ENCODE data around the gene CDRT15L2.
"Not testable (repeated sequence)": the region's sequence is repeated elsewhere in the genome, so short reads cannot be mapped to it uniquely, and the experiment has no call there.

CDRT15L2 gene

GRCh38 chr17:20575071-20575470 lies 4.5 kb upstream of the CDRT15L2 start:
- not testable (repeated sequence) for H3K4me3 ChIP-seq (ENCODE audit: low read depth, low read length); H3K27me3 ChIP-seq (ENCODE audit: control insufficient read depth, insufficient read depth, low read length); H3K9ac ChIP-seq (ENCODE audit: low read depth, low read length); H3K27ac ChIP-seq (ENCODE audit: low read depth, low read length); H3K4me1 ChIP-seq (ENCODE audit: control insufficient read depth, insufficient read depth, low read length); H3K36me3 ChIP-seq (ENCODE audit: control insufficient read depth, insufficient read depth, low read length); H3K9me3 ChIP-seq (ENCODE audit: control insufficient read depth, insufficient read depth, low read length)

DNA sequence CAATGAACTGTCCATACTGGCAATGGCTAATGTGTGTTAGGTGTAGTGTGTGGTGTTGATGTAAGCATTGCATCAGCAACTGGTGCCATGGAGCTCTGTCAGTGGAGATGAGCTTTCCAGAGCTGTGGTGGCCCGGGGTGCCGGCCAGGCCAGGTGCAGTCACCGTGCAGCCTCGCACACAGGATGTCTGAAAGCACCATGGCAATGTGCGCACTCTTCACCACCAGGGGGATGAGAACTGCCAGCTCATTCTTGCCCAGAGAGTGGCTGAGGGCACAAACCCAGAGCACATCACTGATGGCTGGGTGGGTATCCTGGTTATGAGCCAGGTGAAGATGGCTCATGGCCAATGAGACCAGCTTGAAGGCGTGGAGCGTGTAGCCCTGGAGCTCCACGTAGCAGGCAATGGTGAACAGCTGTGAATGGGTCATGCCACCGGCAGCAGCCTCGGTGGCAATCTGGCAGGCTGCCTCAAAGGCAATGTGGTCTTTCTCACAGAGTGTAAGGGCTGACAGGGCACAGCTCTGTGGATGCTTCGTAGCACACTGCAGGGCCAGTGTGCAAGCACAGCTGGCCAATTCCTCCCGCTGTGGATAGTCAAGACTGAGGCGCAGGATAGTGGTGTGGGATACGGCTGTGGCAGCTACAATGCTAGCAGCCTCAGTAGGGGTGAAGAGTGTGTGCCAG lies 4.5 kb downstream of the CDRT15L2 start:
- H3K27ac ChIP-seq (ENCODE audit: low read depth, low read length); H3K36me3 ChIP-seq (ENCODE audit: control insufficient read depth, insufficient read depth, low read length); H3K4me1 ChIP-seq (ENCODE audit: control insufficient read depth, insufficient read depth, low read length); H3K27me3 ChIP-seq (ENCODE audit: control insufficient read depth, insufficient read depth, low read length); H3K9ac ChIP-seq (ENCODE audit: low read depth, low read length); H3K4me3 ChIP-seq (ENCODE audit: low read depth, low read length); H3K9me3 ChIP-seq (ENCODE audit: control insufficient read depth, insufficient read depth, low read length): not testable (repeated sequence)

DNA sequence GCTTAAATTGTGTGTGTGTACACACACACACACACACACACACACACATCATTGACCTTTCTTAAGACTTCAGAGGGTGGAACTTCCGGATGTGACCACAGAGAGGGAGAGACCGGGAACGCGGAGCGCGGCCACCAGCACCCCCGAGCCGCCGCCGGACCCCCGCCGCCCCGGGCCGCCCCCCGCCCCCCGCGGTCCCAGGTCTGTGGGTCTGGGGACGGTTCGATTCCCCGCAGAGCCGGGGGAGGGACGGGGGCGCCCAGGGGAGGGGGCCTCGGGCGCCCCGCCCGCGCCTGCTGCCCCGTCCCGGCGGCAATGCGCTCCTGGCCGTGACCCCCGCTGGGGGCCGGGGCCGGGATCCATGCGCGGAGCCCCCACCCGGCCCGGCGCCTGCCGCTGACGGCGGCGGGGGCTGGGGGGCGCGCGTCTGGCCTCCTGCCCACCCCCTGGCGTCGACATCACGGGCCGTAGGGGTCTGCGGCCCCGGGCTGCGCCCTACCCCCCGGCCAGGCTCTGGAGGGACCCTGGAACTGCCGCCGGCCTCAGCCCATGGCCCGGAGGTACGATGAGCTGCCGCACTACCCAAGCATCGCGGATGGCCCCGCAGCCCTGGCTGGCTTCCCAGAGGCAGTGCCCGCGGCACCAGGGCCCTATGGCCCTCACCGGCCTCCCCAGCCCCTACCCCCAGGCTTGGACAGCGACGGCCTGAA lies 9.4 kb downstream of the CDRT15L2 start:
- not testable (repeated sequence) for H3K27ac ChIP-seq (ENCODE audit: low read depth, low read length); H3K27me3 ChIP-seq (ENCODE audit: control insufficient read depth, insufficient read depth, low read length); H3K4me1 ChIP-seq (ENCODE audit: control insufficient read depth, insufficient read depth, low read length); H3K9me3 ChIP-seq (ENCODE audit: control insufficient read depth, insufficient read depth, low read length); H3K9ac ChIP-seq (ENCODE audit: low read depth, low read length); H3K36me3 ChIP-seq (ENCODE audit: control insufficient read depth, insufficient read depth, low read length)
- H3K4me3 ChIP-seq (ENCODE audit: low read depth, low read length) = peak overlapping the region; percentile 55; the same call in 1 of the 2 replicates

GRCh38 chr17:20589454-20589810 lies 9.9 kb downstream of the CDRT15L2 start:
- H3K9ac ChIP-seq (ENCODE audit: low read depth, low read length) = not testable (repeated sequence)
- H3K4me3 ChIP-seq (ENCODE audit: low read depth, low read length) = peak overlapping the region; percentile 55; the same call in 1 of the 2 replicates

GRCh38 chr17:20591040-20591439 lies 11.5 kb downstream of the CDRT15L2 start:
- not testable (repeated sequence) for H3K4me1 ChIP-seq (ENCODE audit: control insufficient read depth, insufficient read depth, low read length); H3K27me3 ChIP-seq (ENCODE audit: control insufficient read depth, insufficient read depth, low read length); H3K27ac ChIP-seq (ENCODE audit: low read depth, low read length); H3K9me3 ChIP-seq (ENCODE audit: control insufficient read depth, insufficient read depth, low read length); H3K9ac ChIP-seq (ENCODE audit: low read depth, low read length); H3K36me3 ChIP-seq (ENCODE audit: control insufficient read depth, insufficient read depth, low read length); H3K4me3 ChIP-seq (ENCODE audit: low read depth, low read length)

More at GRCh38 chr17:20589454-20589810, 9.9 kb downstream of the CDRT15L2 start:
- not testable (repeated sequence) for H3K27ac ChIP-seq (ENCODE audit: low read depth, low read length); H3K4me1 ChIP-seq (ENCODE audit: control insufficient read depth, insufficient read depth, low read length); H3K9me3 ChIP-seq (ENCODE audit: control insufficient read depth, insufficient read depth, low read length); H3K27me3 ChIP-seq (ENCODE audit: control insufficient read depth, insufficient read depth, low read length); H3K36me3 ChIP-seq (ENCODE audit: control insufficient read depth, insufficient read depth, low read length)

GRCh38 chr17:20605568-20605967 lies 26.0 kb downstream of the CDRT15L2 start:
- H3K4me3 ChIP-seq (ENCODE audit: low read depth, low read length); H3K4me1 ChIP-seq (ENCODE audit: control insufficient read depth, insufficient read depth, low read length); H3K9ac ChIP-seq (ENCODE audit: low read depth, low read length); H3K27ac ChIP-seq (ENCODE audit: low read depth, low read length); H3K36me3 ChIP-seq (ENCODE audit: control insufficient read depth, insufficient read depth, low read length); H3K9me3 ChIP-seq (ENCODE audit: control insufficient read depth, insufficient read depth, low read length); H3K27me3 ChIP-seq (ENCODE audit: control insufficient read depth, insufficient read depth, low read length): not testable (repeated sequence)

GRCh38 chr17:20609490-20609889 lies 30.0 kb downstream of the CDRT15L2 start:
- H3K4me3 ChIP-seq (ENCODE audit: low read depth, low read length); H3K9ac ChIP-seq (ENCODE audit: low read depth, low read length); H3K4me1 ChIP-seq (ENCODE audit: control insufficient read depth, insufficient read depth, low read length); H3K27ac ChIP-seq (ENCODE audit: low read depth, low read length); H3K9me3 ChIP-seq (ENCODE audit: control insufficient read depth, insufficient read depth, low read length); H3K36me3 ChIP-seq (ENCODE audit: control insufficient read depth, insufficient read depth, low read length); H3K27me3 ChIP-seq (ENCODE audit: control insufficient read depth, insufficient read depth, low read length): not testable (repeated sequence)

DNA sequence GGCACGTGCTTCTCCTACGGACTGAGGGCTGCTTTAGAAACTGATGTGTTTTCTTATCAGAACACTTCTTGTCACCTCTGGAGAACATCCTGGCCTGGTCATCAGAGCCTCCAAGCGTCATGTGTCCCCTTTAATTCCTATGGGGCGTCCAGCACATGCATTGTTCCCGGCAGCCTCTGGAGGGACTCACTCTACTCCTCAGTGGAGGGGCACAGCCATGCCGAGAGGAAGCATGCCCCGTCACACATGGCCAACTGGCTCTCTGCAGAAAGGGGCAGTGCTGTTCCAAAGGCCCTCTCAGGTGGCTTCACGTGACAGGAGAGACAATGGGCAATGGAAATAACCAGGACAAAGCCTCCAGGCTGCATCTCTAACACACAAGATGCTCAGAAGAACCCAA lies 31.8 kb downstream of the CDRT15L2 start:
- Histone ChIP-seq H3K9me3 (ENCODE audit: control insufficient read depth, insufficient read depth, low read length) (no peaks in the 10 kb centered on the region), H3K27me3 (ENCODE audit: control insufficient read depth, insufficient read depth, low read length) (no peaks in the 10 kb centered on the region), H3K4me3 (ENCODE audit: low read depth, low read length) (no peak overlapping the region), H3K4me1 (ENCODE audit: control insufficient read depth, insufficient read depth, low read length) (no peaks in the 10 kb centered on the region), H3K9ac (ENCODE audit: low read depth, low read length) (no peak overlapping the region), H3K36me3 (ENCODE audit: control insufficient read depth, insufficient read depth, low read length) (no peaks in the 10 kb centered on the region), H3K27ac (ENCODE audit: low read depth, low read length) (no peak overlapping the region)

- no peaks in the 10 kb centered on the region for H3K4me1 ChIP-seq (ENCODE audit: control insufficient read depth, insufficient read depth, low read length)
- H3K36me3 ChIP-seq (ENCODE audit: control insufficient read depth, insufficient read depth, low read length) = no peaks in the 10 kb centered on the region
- no peaks in the 10 kb centered on the region for H3K9me3 ChIP-seq (ENCODE audit: control insufficient read depth, insufficient read depth, low read length)
- H3K27ac ChIP-seq (ENCODE audit: low read depth, low read length) = no peak overlapping the region
- H3K4me3 ChIP-seq (ENCODE audit: low read depth, low read length) = no peak overlapping the region
- no peak overlapping the region for H3K9ac ChIP-seq (ENCODE audit: low read depth, low read length)
- H3K27me3 ChIP-seq (ENCODE audit: control insufficient read depth, insufficient read depth, low read length) = no peaks in the 10 kb centered on the region
These were observed 33.1 kb downstream of the CDRT15L2 start for GRCh38 chr17:20612635-20613034.

DNA sequence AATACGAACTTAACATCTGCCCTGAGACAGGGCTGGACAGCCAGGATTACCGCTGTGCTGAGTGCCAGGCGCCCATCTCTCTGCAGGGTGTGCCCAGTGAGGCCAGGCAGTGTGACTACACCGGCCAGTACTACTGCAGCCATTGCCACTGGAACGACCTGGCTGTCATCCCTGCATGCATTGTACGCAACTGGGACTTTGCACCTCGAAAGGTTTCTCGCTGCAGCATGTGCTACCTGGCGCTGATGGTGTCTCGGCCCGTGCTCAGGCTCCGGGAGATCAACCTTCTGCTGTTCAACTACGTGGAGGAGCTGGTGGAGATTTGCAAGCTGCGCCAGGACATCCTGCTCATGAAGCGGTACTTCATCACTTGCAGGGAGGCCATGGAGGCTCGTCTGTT lies 33.7 kb downstream of the CDRT15L2 start:
- H3K27ac ChIP-seq (ENCODE audit: low read depth, low read length) = no peak overlapping the region
- no peak overlapping the region for H3K9ac ChIP-seq (ENCODE audit: low read depth, low read length)
- H3K36me3 ChIP-seq (ENCODE audit: control insufficient read depth, insufficient read depth, low read length) = no peaks in the 10 kb centered on the region
- no peak overlapping the region for H3K4me3 ChIP-seq (ENCODE audit: low read depth, low read length)
- H3K9me3 ChIP-seq (ENCODE audit: control insufficient read depth, insufficient read depth, low read length) = no peaks in the 10 kb centered on the region
- no peaks in the 10 kb centered on the region for H3K27me3 ChIP-seq (ENCODE audit: control insufficient read depth, insufficient read depth, low read length)
- H3K4me1 ChIP-seq (ENCODE audit: control insufficient read depth, insufficient read depth, low read length) = no peaks in the 10 kb centered on the region

- no peak overlapping the region for H3K27ac ChIP-seq (ENCODE audit: low read depth, low read length)
- no peaks in the 10 kb centered on the region for H3K9me3 ChIP-seq (ENCODE audit: control insufficient read depth, insufficient read depth, low read length)
- H3K4me1 ChIP-seq (ENCODE audit: control insufficient read depth, insufficient read depth, low read length) = no peaks in the 10 kb centered on the region
- H3K36me3 ChIP-seq (ENCODE audit: control insufficient read depth, insufficient read depth, low read length) = no peaks in the 10 kb centered on the region
- no peak overlapping the region for H3K9ac ChIP-seq (ENCODE audit: low read depth, low read length)
- no peak overlapping the region for H3K4me3 ChIP-seq (ENCODE audit: low read depth, low read length)
- no peaks in the 10 kb centered on the region for H3K27me3 ChIP-seq (ENCODE audit: control insufficient read depth, insufficient read depth, low read length)
These were observed 34.4 kb downstream of the CDRT15L2 start for GRCh38 chr17:20613905-20614304.
